HEK293 (cell line): ENCODE results near the gene LGALS1.

Experiments
- CTCF ChIA-PET: fragments of 350-600 bp; formaldehyde crosslinking; extraction: SDS; loops from one replicate; lab custom pipeline; 2021; ENCODE audit warnings: antibody characterized with exemption; lab: Yijun Ruan, JAX
- POLR2A ChIA-PET: fragments of 300-600 bp; formaldehyde crosslinking; extraction: SDS; loops from one replicate; lab custom pipeline; 2020; ENCODE audit warnings: antibody characterized with exemption, inconsistent platforms; lab: Yijun Ruan, JAX
- H3K27ac ChIP-seq: fragments of 200-500 bp; sonication (Bioruptor generic); 2 replicates; pipeline ENCODE4 v1.5.1; 2014; ENCODE audit warnings: low read depth, low read length, control low read depth, inconsistent platforms; ENCODE audit errors: extremely low read depth
- H3K36me3 ChIP-seq, 2 experiments: fragments of 200-500 bp in 1 of 2; sonication (Bioruptor generic) in 1 of 2; 1 replicate in 1 of 2; 2 replicates in 1 of 2; pipeline ENCODE4 v1.5.1; 2014 to 2017; ENCODE audit warnings: inconsistent platforms in 2 of 2, low read length in 2 of 2; ENCODE audit not compliant: control insufficient read depth in 2 of 2, insufficient read depth in 1 of 2
- H3K4me1 ChIP-seq: fragments of 200-500 bp; sonication (Bioruptor generic); 2 replicates; pipeline ENCODE4 v1.5.1; 2014; ENCODE audit warnings: mild to moderate bottlenecking, low read length, inconsistent platforms; ENCODE audit not compliant: control insufficient read depth, insufficient read depth
- H3K4me3 ChIP-seq: 2 replicates; pipeline ENCODE4 v1.5.1; 2011; ENCODE audit warnings: low read depth, mild to moderate bottlenecking, control low read depth, low read length, moderate library complexity
- H3K9me3 ChIP-seq: fragments of 200-500 bp; sonication (Bioruptor generic); 2 replicates; pipeline ENCODE4 v1.5.1; 2014; ENCODE audit warnings: low read depth, low read length, inconsistent platforms; ENCODE audit not compliant: control insufficient read depth, insufficient read depth
- AEBP2 ChIP-seq: fragments of 450-650 bp; formaldehyde crosslinking; IDR thresholded peaks from 2 replicates; pipeline ENCODE4 v1.5.1; 2016; ENCODE audit warnings: missing biosample characterization, missing genetic modification characterization, borderline replicate concordance
- HOXC10 ChIP-seq: sonication (generic); formaldehyde crosslinking; IDR thresholded peaks from 2 replicates; pipeline ENCODE4 v1.8.1; 2023; ENCODE audit warnings: mild to moderate bottlenecking, missing genetic modification reagents
- KLF8 ChIP-seq: fragments of 450-650 bp; formaldehyde crosslinking; IDR thresholded peaks from 2 replicates; pipeline ENCODE4 v1.5.1; 2016; ENCODE audit warnings: missing biosample characterization, missing genetic modification characterization
- PRDM10 ChIP-seq: fragments of 450-650 bp; formaldehyde crosslinking; IDR thresholded peaks from 2 replicates; pipeline ENCODE4 v1.5.1; 2016; ENCODE audit warnings: missing biosample characterization, missing genetic modification characterization
- PRDM6 ChIP-seq: fragments of 450-650 bp; formaldehyde crosslinking; IDR thresholded peaks from 2 replicates; pipeline ENCODE4 v1.5.1; 2017; ENCODE audit warnings: missing biosample characterization, missing genetic modification characterization
- ZBTB7A ChIP-seq: fragments of 450-650 bp; formaldehyde crosslinking; IDR thresholded peaks from 2 replicates; pipeline ENCODE4 v1.5.1; 2016; ENCODE audit warnings: low read depth, missing biosample characterization, missing genetic modification characterization
- ZFP37 ChIP-seq: fragments of 450-650 bp; formaldehyde crosslinking; IDR thresholded peaks from 2 replicates; pipeline ENCODE4 v1.5.1; 2016; ENCODE audit warnings: missing biosample characterization, missing genetic modification characterization
- ZNF114 ChIP-seq: fragments of 450-650 bp; formaldehyde crosslinking; IDR thresholded peaks from 2 replicates; pipeline ENCODE4 v1.5.0; 2017; ENCODE audit warnings: missing biosample characterization, missing genetic modification characterization
- ZNF629 ChIP-seq: fragments of 450-650 bp; formaldehyde crosslinking; IDR thresholded peaks from 2 replicates; pipeline ENCODE4 v1.5.1; 2017; ENCODE audit warnings: missing biosample characterization, missing genetic modification characterization
- ZNF747 ChIP-seq: fragments of 450-650 bp; formaldehyde crosslinking; IDR thresholded peaks from 2 replicates; pipeline ENCODE4 v1.5.1; 2016; ENCODE audit warnings: missing biosample characterization, missing genetic modification characterization
- TF ChIP-seq, protein P1 (sequence below): IDR thresholded peaks from 2 replicates; pipeline ENCODE4 v1.6.1; 2011; ENCODE audit warnings: mild to moderate bottlenecking, low read depth, low read length, borderline replicate concordance
- TF ChIP-seq, protein P2 (sequence below): fragments of 450-650 bp; formaldehyde crosslinking; IDR thresholded peaks from 2 replicates; pipeline ENCODE4 v1.5.1; 2017; ENCODE audit warnings: missing biosample characterization, missing genetic modification characterization
- TF ChIP-seq, protein P3 (sequence below): fragments of 450-650 bp; formaldehyde crosslinking; IDR thresholded peaks from 2 replicates; pipeline ENCODE4 v1.5.1; 2016; ENCODE audit warnings: missing biosample characterization, missing genetic modification characterization
- TF ChIP-seq, protein P4 (sequence below): fragments of 450-650 bp; formaldehyde crosslinking; IDR thresholded peaks from 2 replicates; pipeline ENCODE4 v1.5.1; 2016; ENCODE audit warnings: missing biosample characterization, missing genetic modification characterization

LGALS1 gene

DNA sequence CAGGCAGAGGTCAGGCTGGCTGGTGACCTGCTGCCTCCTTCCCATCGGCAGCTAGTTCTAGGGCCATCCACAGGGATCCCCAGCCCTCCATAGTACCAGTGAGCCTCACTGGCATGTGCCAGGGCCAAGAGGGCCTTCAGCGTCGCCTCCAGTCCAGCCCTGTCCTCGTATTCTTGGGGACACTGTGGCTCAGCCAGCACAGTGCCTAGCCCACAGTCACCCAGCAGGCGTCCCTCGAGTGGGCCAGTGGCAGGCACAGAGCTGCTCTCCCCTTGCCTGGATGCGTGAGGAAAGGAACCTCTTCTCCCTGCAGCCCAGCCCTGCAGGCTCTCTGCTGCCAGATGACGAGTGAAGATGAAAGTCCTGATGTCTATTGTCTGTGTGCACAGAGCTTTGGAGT lies 46.6 kb upstream of the LGALS1 start:
- TF ChIP-seq ZFP37 (tag by site-specific recombination), result no peak
- no peak for TF ChIP-seq AEBP2 (tag by site-specific recombination)
- TF ChIP-seq, protein P1, sequence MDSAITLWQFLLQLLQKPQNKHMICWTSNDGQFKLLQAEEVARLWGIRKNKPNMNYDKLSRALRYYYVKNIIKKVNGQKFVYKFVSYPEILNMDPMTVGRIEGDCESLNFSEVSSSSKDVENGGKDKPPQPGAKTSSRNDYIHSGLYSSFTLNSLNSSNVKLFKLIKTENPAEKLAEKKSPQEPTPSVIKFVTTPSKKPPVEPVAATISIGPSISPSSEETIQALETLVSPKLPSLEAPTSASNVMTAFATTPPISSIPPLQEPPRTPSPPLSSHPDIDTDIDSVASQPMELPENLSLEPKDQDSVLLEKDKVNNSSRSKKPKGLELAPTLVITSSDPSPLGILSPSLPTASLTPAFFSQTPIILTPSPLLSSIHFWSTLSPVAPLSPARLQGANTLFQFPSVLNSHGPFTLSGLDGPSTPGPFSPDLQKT, result no peak
- TF ChIP-seq ZNF114, result no peak
- no peak for TF ChIP-seq HOXC10 (CRISPR knock-in tag)
- TF ChIP-seq, protein P2, sequence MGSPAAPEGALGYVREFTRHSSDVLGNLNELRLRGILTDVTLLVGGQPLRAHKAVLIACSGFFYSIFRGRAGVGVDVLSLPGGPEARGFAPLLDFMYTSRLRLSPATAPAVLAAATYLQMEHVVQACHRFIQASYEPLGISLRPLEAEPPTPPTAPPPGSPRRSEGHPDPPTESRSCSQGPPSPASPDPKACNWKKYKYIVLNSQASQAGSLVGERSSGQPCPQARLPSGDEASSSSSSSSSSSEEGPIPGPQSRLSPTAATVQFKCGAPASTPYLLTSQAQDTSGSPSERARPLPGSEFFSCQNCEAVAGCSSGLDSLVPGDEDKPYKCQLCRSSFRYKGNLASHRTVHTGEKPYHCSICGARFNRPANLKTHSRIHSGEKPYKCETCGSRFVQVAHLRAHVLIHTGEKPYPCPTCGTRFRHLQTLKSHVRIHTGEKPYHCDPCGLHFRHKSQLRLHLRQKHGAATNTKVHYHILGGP (tag by site-specific recombination), result no peak
- no peak for TF ChIP-seq KLF8
- TF ChIP-seq, protein P3, sequence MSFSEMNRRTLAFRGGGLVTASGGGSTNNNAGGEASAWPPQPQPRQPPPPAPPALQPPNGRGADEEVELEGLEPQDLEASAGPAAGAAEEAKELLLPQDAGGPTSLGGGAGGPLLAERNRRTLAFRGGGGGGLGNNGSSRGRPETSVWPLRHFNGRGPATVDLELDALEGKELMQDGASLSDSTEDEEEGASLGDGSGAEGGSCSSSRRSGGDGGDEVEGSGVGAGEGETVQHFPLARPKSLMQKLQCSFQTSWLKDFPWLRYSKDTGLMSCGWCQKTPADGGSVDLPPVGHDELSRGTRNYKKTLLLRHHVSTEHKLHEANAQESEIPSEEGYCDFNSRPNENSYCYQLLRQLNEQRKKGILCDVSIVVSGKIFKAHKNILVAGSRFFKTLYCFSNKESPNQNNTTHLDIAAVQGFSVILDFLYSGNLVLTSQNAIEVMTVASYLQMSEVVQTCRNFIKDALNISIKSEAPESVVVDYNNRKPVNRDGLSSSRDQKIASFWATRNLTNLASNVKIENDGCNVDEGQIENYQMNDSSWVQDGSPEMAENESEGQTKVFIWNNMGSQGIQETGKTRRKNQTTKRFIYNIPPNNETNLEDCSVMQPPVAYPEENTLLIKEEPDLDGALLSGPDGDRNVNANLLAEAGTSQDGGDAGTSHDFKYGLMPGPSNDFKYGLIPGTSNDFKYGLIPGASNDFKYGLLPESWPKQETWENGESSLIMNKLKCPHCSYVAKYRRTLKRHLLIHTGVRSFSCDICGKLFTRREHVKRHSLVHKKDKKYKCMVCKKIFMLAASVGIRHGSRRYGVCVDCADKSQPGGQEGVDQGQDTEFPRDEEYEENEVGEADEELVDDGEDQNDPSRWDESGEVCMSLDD (tag by site-specific recombination), result no peak
- no peak for TF ChIP-seq ZBTB7A (tag by site-specific recombination)
- TF ChIP-seq, protein P4, sequence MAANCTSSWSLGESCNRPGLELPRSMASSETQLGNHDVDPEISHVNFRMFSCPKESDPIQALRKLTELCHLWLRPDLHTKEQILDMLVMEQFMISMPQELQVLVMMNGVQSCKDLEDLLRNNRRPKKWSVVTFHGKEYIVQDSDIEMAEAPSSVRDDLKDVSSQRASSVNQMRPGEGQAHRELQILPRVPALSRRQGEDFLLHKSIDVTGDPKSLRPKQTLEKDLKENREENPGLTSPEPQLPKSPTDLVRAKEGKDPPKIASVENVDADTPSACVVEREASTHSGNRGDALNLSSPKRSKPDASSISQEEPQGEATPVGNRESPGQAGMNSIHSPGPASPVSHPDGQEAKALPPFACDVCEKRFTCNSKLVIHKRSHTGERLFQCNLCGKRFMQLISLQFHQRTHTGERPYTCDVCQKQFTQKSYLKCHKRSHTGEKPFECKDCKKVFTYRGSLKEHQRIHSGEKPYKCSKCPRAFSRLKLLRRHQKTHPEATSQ, result no peak
- no peak for TF ChIP-seq PRDM10 (tag by site-specific recombination)
- TF ChIP-seq ZNF629 (tag by site-specific recombination), result no peak
- TF ChIP-seq ZNF747, result no peak
- no peak for TF ChIP-seq PRDM6 (tag by site-specific recombination)
- TF ChIP-seq, all 188 proteins: peak for 0
- Histone ChIP-seq H3K4me1 (peaks cover 8% of the 10 kb centered on the region), H3K9me3 (no peaks in the 10 kb centered on the region), H3K27ac (no peak overlapping the region), H3K4me3 (no peak overlapping the region), H3K36me3 (peaks cover 6 to 86% of the 10 kb centered on the region in 2 experiments; a peak in 2 of 3 replicates)
- ChIA-PET POLR2A (interaction anchor here (0.8 to 2.6 kb wide), 3 partner anchors 14 to 48 kb away, joined by 4 to 8 read pairs (median 4); partner anchors contain the start of gene GGA1), CTCF (interaction anchor here (1.4 to 10.4 kb wide), 2 partner anchors 14 to 22 kb away, joined by 12 to 107 read pairs; no protein-coding TSS in a partner anchor)
